GOT3 (cell line): ENCODE measurements around the gene CDK4.
"Not testable (repeated sequence)": the region's sequence is repeated elsewhere in the genome, so short reads cannot be mapped to it uniquely, and the experiment has no call there.

Source experiments
- DNase-seq: peaks from one replicate; lab custom pipeline; 2025; ENCODE audit warnings: mixed read lengths; lab: John Stamatoyannopoulos, UW

Gene CDK4

DNA sequence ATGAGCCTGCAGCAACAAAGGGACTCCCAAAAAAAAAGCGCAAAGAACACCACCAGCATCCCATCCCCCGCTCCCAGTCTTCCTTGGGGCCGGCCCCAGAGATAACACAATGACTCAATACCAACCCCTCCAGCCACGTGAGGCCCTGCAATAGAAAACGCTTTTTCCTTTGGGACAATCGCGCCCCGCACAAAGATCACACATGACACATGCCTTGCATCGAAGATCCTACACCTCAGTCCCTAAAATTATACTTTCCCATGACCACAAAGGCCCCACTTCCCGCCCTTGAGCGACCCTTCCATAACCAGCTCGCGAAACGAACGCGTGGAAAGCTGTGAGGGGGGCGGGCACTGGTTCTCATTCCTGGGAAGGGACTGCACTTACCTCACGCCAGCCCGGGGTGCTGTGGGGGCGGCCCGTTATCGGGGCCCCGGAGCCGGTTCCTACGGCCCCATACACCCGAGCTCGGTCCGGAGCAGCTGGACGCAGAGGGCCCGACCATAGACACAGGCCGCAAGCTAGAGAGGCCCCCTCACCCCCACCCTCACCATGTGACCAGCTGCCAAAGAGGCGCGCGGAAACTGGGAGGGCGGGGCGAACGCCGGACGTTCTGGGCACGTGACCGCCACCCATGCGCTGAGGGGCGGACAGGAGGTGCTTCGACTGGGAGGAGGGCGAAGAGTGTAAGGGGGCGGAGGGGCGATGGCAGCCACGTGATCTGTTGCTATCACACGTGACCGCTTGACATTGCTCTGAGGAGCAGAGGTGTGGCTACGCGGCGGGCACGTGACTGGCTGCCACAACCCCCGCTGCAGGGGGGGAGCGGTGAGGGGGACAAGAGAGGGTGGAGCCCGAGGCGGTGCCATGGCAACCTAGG lies at the start of gene CDK4:
Gene CDK4 (minus strand): TSS at position 523 of the 880 bp plus-strand sequence. CDS start 593 bp downstream, outside the sequence.
- peak; percentile 100 for DNase-seq

GRCh38 chr12:57800965-57801364 lies 48.9 kb upstream of the CDK4 start:
- DNase-seq, result no peak

- no peak for DNase-seq
These were observed 45.8 kb upstream of the CDK4 start for GRCh38 chr12:57797933-57798332.

DNA sequence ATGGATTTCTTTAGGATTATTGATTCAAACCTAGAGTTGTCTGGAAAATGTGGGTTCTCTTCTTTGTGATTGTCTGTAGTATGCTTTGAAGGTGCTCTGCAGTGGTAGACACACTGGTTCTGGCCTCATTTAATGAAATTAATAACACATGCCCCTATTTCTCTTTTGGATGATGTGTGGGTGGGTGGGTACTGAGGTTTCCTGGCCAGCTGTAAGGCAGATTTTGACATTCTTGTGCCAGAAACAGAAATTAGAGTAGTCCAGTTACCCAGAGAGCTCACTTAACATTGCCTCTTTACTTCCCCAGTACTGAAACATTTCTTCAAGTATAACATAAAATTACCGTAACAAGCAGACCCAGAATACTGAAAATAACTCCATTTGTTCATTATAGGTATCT lies 44.9 kb upstream of the CDK4 start:
- no peak for DNase-seq

GRCh38 chr12:57795354-57795753 lies 43.2 kb upstream of the CDK4 start:
- no peak for DNase-seq

DNA sequence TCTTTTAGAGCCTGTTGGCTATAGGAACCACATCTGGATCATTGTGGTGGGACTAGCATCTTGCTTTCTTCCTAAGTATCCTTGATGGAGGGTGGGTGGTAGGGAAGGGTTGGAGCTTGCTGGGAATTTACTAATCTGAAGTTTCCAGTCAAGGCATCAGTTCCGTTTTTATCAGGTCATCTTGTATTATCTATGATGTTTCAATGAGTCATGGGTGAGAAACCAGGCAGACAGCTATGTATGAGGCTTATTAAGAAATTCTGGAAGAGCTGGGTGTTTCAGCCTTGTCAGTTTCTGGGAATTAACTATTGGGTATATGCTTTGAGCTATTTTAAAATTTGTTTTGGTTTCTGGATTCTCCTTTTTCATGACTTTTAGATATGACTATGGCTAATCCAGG lies 41.8 kb upstream of the CDK4 start:
- DNase-seq, result no peak

GRCh38 chr12:57783861-57784260 lies 31.8 kb upstream of the CDK4 start:
- no peak for DNase-seq

DNA sequence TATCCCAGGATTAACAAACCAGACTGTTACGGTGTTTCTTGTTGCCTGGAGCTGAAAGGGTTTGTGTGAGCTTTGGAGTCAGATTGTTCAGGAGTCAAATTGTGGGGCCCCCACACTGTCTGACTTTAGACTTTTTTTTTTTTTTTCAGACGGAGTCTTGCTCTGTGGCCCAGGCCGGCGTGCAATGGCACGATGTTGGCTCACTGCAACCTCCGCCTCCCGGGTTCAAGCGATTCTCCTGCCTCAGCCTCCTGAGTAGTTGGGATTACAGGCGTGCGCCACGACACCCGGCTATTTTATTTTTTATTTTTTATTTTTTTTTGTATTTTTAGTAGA lies 31.3 kb upstream of the CDK4 start:
- DNase-seq, result no peak

GRCh38 chr12:57782608-57783465 lies 30.7 kb upstream of the CDK4 start, which contains the start of gene TSFM:
Gene TSFM (plus strand): TSS chr12:57782787. CDS start chr12:57782802, 15 bp downstream.
- DNase-seq, result peak; percentile 100

DNA sequence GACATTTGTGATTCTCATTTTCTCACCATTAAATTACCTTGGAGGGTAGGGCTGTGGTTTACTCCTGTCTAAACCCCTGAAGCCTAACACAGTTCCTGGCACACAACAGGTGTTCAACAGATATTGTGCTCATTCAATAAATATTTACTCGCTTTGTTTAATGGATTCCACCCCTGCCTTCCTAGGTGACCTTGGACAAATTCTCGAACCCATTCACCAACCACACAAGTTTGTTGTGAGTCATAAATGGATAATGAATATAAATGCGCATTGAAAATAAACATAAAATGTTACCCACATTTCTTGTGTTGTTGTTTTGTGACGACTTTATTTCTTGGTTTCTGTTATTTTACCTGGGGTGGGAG lies 30.1 kb upstream of the CDK4 start:
- no peak for DNase-seq

DNA sequence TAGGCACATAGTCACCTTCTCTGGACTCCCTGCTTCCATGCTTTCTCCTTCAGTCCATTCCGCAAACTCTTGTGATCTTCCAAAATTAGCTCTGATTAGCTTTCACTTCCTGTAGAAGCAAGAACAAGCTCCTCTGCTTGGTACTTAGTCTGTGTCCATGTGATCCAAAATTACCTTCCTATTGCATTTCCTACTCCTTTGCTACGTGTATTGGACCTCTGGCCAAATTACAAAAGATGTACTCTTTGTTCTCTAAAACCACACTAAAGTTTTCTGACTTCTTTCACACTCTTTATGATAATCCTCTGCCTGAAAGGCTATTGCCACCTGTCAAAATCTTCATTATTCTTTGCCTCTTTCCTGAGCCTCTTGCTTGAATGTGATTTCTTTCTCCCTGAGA lies 29.7 kb upstream of the CDK4 start:
- no peak for DNase-seq

- no peak for DNase-seq
These were observed 29.1 kb upstream of the CDK4 start for GRCh38 chr12:57781244-57781643.

- DNase-seq, result no peak
These were observed 28.3 kb upstream of the CDK4 start for GRCh38 chr12:57780284-57780897.

DNA sequence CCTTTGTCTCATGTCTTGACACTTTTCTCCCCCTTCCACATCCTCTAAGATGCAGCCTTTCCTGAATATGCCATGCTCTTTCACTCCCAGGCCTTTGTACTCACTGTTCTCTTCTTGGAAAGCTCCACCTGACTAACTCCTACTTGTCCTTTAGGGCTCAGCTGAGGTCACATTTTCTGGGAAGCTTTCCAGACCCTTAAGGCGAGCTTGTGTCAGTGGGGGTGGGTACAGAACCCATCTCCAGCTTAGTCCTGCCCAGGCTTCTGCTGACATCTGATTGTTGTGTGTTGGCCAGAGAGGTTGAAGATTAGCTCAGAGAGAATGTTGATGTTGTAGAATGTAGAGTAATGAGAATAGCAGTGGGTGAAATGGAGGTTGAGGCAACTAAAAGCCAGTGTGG lies 27.6 kb upstream of the CDK4 start:
- DNase-seq, result no peak

- DNase-seq, result no peak
These were observed 25.8 kb upstream of the CDK4 start for GRCh38 chr12:57777911-57778310.

- no peak for DNase-seq
These were observed 25.3 kb upstream of the CDK4 start for GRCh38 chr12:57777367-57777766.

DNA sequence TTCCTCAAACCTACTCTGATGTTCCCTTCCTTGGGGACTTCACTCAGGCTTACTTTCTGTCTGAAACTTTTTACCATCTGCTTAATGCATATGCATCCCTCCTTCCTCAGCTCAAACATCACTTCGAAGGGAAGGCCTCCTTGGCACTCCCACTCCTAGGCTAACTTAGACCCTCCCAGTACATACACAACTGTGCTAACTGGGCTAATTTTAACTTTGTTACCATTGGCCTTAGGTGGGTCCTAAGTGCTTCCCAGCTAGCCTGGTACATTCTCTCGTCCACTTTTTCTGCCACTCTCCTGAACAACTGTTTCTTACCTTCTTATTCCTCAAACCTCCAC lies 24.1 kb upstream of the CDK4 start:
- DNase-seq, result no peak

DNA sequence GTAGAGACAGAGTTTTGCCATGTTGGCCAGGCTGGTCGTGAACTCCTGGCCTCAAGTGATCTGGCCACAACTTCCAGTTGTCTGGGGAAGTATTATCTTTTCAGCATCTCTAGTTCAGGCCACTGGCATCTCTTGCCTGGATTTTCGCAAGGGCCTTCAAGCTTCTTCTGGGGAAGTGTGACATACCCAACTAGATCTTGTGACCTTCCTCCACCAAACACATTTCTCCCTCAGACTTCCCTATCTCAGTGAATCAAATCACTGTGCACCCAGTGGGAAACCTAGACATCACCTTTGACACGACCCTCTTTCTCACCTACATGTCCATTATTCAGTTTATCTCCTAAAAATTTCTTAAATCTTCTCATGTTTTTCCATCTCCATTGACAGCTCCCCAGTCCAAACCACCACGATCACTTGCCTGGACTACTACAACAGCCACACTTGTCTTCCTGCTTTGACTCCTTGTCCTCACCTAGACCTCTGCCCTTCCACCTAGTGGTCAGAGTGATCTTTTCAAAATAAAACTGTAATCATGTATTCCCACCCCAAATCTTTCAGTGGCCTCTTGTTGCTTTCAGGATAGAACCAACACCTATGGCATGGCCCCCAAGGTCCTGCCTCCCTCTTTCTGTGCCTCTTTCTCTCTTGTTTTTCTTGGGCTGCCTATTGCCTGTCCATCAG lies 23.6 kb upstream of the CDK4 start:
- no peak for DNase-seq

DNA sequence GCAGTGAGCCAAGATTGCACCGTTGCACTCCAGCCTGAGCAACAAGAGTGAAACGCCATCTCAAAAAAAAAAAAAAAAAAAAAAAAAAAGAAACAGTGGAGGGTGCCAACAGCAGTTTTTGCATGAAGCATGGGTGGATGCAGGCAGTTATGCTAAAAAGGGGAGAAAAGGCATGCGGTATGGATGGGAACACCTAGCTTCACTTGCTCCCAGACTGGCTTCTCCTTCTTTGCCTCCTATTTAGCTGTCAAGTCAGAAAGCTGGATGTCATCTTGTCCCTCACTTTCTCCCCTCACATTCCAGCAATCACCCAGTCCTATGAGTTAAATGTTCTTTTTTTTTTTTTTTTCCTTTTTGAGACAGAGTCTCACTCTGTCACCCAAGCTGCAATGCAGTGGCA lies 22.9 kb upstream of the CDK4 start:
- DNase-seq, result no peak

DNA sequence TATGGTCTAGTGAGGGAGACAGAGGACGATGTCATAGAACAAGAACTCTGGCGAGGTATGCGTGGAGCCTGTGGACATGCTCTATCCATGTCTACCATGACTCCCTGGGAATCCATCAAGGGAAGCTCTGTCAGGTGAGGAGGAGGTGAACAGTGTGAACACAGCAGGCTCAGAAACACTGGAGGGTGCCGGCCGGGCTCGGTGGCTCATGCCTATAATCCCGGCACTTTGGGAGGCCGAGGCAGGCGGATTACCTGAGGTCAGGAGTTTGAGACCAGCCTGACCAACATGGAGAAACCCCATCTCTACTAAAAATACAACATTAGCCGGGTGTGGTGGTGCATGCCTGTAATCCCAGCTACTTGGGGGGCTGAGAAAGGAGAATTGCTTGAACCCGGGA lies 22.5 kb upstream of the CDK4 start:
- DNase-seq, result not testable (repeated sequence)

DNA sequence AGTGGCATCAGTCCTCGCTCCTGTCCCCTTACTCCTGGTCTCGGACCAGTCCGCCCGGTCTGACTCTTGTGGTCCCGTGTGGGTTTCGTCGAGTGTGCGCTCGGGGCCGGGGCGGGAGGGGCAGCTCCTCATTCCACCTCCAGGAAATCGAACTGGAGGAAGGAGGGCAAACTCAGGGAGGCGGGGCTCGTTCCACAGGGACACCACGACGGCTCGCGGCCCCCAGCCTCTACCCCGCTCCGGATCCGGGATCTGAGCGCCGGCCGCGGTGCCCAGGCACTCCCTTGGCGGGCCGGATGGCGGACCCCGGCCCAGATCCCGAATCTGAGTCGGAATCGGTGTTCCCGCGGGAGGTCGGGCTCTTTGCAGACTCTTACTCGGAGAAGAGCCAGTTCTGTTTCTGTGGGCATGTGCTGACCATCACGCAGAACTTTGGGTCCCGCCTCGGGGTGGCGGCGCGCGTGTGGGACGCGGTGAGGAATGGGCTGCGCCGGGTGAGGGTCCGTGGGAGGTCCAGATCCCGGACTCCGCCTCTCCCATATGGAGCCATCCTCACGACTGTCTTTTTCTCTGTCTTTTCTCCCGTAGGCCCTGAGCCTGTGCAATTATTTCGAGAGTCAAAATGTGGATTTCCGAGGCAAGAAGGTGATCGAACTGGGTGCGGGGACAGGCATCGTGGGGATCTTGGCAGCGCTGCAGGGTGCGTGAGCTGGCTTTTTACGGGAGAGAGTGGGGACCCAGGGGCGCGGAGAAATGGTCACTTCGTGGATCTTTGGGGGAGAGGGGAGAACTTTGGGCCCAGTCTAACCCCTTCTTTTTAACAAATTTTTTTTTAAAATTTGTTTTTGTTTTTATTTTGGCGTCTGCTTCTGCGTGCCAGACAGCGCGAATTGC lies 20.6 kb upstream of the CDK4 start, which contains the start of gene EEF1AKMT3:
Gene EEF1AKMT3 (plus strand): TSS at position 186 of the 894 bp plus-strand sequence. CDS start 111 bp downstream, at position 297.
- DNase-seq, result peak; percentile 100
